Myocyte (in vitro differentiated cells): ENCODE data around the gene FBRSL1. TPM values are rescaled to one million over a fixed set of nuclear protein-coding genes. Genes with fewer than 3 reads are reported as not detected.
"Not testable (repeated sequence)": the region's sequence is repeated elsewhere in the genome, so short reads cannot be mapped to it uniquely, and the experiment has no call there.

Source experiments
- DNase-seq: peaks from one replicate; pipeline ENCODE4 v3.0.0-alpha.2; 2012; ENCODE audit warnings: low read depth
- total RNA-seq: library from RNA; depleted of rRNA; stranded (reverse); fragments of >200 nt; gene quantifications from 2 replicates; pipeline ENCODE4 v1.2.3, GENCODE V29; 2014

FBRSL1 gene
- total RNA-seq, 1 donor from 2014 or later: 13.1 TPM

DNA sequence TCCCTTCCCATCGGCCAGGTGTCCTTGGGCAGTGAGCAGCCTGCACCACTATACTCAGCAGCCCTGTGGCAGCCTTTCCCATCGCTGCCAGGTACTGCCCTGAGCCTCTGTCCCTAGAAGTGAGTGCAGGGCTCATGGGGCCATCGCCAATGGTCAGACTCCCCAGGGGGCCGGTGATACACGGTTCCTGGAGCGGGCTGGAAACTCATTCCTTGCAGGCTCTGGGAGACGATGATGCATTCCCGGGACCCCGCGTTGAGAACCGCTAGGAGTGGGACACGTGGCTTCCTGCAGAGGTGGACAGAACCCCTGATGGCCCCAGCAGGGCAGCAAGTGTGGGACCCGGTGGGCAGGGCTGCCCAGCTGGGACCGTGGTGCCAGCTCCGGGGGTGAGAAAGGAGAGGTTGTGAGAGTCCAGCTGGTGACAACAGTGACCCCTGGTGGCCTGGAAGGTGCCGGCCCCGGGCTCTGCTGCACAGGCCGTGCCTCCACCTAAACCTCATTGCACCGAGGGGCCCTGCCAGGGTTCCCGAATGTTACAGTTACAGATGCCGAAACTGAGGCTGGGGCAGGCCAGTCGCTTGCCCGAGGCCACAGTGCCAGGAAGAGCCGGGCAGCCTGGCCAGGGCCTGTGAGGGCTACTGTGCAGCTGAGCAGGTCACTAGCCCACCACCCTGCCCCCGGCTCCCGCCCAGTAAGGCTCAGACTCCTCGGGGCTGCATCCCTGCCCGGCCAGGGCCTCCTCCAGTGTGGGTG, 33.8 kb downstream of the FBRSL1 start:
- DNase-seq: peak; percentile 60

DNA sequence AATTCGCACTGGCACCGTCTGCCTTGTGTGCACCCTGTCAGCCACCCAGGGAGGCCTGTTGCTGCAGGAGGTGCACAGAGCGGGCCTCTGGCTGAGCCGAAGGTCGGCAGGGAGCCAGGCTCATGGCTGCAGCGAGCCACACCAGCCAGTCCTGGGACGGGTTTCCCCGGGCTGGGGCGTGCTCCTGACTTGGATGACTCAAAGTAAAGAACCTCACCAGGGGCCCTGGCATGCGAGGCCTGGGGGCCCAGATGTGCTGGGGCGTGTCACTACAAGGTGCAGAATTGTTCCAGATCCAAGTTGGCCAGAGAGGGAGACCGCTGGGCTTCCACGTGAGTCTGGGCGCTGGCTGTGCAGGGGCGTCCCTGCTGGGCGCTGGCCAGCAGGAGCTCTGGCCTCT, 34.5 kb downstream of the FBRSL1 start:
- no peak for DNase-seq

DNA sequence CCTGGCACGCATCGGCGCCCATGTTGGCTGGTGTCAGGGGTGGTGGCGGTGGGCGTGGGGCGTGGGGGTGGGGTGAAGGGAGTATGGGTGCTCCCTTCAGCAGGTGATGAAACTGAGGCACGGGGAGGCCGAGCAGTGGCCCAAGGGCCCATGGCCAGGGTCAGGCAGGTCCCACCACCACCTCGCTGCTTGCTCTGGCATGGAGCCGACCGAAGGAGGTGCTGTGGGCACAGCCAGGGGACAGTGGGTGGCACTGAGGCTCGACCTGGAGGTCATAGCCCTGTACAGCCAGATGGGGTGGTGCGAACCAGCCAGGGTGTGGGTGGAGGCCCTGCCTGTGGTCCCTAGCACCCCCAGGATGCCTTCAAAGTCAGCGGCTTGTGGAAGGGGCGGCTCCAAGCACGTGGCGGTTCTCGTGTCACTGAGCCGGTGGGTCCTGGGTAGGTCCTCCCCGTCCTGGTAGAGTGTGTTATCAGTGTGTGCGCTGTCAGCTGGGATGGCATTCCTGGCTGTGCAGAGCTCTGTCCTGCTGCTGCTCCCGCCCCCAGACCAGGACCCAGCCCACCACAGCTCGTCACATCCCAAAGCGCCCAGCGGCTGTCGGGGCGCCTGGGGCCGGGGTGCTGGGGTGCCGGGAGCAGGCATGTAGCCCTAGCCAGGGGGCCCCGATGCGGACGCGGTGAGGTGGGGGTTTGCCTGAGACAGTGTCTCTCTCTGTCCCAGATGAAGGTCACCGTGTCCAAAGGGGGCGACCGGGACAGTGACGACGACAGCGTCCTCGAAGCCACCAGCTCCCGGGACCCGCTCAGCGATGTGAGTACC, 35.3 kb downstream of the FBRSL1 start:
- DNase-seq: no peak

DNA sequence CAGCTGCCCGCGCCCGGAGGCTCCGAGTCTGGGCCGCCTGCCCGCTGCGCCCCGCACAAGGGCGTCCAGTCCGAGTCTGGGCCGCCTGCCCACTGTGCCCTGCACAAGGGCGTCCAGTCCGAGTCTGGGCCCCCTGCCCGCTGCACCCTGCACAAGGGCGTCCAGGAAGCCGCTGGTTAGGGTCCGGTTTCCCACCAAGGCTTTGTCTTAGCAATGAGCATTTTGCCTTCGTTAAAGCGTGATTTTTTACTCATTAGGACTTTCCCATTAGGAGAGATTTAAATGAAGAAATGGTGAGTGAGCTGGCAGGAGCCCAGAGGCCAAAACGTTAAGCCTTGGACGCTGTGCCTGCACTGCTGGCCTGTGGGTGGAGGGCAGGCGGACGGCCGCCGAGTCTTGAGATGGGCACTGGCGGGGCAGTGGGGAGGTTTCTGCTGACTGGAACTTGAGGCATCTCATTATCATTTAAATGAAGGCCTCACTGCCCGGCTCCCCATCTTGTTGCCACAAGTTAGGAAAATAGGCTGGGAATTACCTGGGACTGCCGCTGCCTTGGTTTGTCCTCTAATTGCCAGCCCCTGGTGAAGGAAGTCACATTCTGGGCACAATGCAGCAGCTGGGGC, 36.0 kb downstream of the FBRSL1 start:
- no peak for DNase-seq

DNA sequence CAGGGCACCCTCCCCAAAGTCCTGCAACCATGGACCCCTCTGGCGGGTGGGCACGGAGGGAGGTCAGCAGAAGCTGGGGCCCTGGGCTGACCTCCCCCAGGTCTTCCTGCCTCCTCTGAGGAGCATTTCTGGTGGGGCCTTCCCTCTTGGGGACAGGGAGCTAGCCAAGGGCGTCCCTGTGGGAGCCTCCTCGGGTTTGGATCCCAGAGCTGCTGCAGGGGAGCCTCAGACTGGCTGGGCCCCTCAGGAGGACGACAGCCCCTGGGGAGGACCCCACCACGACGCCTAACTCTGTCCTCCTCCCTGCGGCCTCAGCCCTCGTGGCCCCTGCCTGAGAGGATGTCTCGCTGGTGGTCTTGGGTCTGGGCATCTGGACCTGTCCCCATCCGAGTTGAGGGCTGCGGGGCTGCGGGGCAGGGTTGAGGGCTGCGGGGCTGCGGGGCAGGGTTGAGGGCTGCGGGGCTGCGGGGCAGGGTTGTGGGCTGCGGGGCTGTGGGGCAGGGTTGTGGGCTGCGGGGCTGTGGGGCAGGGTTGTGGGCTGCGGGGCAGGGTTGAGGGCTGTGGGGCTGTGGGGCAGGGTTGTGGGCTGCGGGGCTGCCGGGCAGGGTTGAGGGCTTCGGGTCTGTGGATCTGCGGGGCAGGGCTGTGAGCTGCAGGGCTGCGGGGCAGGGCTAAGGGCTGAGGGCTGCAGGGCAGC, 37.4 kb downstream of the FBRSL1 start:
- no peak for DNase-seq

DNA sequence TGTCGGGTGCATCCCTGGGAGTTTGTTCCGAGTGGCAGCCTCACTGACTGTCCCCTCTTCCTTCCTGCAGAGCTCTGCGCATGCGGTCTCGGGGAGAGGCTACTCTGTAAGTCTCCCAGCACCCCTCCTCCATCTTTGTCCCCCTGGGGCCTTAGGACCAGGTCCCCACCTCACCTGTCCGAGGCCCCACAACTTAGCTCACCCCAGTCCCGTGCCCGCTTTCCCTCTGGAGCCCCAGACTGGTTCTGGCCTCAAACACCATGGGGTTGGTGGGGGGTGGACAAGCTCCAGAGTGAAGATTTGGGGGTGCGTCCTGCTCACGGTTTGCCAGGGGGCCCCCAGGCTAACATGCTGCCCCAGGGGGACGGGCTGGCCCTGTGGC, 37.9 kb downstream of the FBRSL1 start:
- no peak for DNase-seq

DNA sequence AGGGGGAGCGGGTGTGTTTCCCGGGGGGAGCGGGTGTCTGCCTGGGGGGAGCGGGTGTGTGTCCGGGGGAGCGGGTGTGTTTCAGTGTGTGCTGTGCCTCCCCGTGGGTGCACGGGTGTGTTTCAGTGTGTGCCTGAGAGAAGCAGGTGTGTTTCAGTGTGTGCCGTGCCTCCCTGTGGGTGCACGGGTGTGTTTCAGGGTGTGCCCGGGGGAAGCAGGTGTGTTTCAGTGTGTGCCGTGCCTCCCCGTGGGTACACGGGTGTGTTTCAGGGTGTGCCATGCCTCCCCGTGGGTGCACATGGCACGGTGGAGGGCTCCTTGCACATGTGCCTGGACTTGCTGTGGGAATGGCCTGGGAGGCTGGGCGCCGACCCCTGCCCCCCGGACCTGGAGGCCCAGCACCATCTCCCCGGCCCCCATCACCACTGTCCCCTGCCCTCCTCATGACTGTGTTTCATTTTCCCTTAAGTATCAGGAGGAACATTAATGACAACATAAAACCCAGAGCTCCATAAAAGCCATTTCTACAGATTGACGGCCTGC, 38.7 kb downstream of the FBRSL1 start:
- DNase-seq: no peak

DNA sequence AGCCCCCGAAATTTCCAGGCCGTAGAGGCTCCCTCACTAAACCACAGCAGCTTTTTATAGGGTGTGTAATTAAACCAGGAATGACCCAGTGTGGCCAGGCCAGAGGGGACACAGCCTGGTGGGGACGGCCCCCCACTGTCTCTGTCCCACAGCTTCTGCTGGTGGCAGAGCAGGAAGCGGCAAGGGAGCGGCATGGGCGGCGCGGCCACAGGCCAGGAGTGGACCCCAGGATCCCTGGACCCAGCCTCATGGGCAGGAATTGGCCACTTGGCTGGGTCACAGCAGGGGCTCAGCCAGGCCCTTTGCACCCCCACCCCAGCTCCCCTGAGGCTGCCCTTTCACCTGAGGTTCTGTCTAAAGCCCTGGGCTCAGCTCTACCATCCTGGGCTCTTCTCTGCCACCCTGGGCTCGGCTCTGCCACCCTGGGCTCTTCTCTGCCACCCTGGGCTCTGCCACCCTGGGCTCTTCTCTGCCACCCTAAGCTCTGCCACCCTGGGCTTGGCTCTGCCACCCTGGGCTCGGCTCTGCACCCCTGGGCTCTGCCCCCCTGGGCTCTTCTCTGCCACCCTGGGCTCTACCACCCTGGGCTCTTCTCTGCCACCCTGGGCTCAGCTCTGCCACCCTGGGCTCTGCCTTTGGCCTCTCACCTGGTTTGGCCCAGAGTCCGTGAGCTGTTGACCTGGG, 39.3 kb downstream of the FBRSL1 start:
- no peak for DNase-seq

DNA sequence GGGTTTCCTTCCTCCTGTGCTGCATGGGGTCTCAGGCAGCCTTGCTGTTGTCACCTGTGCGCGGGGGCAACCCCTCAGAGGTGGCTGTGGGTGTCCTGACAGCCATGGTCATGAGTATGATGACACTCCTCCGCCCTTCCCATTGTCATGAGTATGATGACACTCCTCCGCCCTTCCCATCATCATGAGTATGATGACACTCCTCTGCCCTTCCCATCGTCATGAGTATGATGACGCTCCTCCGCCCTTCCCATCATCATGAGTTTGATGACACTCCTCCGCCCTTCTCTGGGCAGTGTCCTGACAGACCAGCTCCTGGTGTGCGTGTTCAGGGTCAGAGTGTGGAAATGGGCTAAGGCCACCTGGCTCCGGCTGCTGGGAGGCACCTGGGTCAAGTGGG, 40.0 kb downstream of the FBRSL1 start:
- no peak for DNase-seq

DNA sequence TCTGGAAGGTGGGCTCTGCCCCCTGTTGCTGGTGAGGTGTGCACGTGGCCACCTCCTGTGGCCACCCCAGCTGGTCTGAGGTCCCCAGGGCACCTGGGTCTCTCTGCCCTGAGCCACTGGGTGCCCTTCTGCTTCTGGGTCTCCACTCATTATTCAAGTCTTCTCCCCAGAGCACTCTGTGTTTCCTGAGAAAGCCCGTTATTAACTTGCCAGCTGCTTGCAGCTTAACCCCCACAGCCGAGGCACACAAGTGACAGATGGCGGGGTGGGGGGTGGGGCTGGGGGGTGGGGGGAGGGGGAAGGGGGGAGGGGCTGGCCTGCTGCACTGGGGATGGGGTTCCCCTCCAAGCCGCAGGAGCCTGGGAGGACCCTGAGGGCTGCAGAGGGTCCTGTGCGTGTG, 40.5 kb downstream of the FBRSL1 start:
- no peak for DNase-seq

DNA sequence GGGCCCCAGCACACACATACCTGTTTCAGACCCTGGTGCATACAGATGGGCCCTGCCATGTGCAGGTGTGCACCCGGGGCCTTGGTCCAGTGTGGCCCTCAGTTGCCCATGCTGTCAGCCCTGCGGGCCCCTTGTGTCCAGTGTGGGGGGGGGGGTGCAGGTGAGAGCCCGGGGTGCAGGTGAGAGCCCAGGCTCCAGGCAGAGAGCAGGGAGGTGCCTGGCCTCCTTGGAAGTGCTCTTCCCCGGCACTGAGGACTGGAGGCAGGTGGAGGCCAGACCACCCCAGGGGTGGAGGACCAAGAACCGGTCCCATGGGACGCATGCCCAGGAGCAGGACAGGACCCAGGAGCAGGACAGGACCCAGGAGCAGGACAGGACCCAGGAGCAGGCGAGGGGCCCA, 40.9 kb downstream of the FBRSL1 start:
- DNase-seq: no peak

DNA sequence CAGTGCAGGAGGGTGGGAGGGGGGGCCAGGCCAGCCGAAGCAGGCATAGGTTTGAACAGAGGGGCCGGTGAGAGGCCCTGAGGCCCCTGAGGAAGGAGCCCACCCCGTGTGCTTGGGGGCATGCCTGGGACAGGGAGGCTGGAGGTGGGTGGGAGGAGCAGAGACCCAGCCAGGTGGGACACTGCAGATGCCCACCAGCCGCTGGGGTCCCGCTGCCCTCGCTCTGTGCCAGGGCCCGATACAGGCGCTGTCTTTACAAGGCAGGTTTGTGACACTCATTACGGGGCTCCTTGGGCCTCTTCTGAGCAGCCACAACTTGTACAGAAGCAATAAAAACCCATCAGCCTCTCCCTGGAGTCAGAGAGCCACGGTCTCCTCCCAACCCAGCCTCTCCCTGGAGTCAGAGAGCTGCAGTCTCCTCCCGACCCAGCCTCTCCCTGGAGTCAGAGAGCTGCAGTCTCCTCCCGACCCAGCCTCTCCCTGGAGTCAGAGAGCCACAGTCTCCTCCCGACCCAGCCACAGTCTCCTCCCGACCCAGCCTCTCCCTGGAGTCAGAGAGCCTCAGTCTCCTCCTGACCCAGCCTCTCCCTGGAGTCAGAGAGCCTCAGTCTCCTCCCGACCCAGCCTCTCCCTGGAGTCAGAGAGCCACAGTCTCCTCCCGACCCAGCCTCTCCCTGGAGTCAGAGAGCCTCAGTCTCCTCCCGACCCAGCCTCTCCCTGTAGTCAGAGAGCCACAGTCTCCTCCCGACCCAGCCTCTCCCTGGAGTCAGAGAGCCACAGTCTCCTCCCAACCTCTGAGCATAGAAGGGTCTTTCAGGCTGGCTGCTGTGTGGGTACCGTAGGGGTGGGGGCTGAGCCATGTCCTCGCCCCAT, 43.0 kb downstream of the FBRSL1 start:
- DNase-seq: not testable (repeated sequence)

DNA sequence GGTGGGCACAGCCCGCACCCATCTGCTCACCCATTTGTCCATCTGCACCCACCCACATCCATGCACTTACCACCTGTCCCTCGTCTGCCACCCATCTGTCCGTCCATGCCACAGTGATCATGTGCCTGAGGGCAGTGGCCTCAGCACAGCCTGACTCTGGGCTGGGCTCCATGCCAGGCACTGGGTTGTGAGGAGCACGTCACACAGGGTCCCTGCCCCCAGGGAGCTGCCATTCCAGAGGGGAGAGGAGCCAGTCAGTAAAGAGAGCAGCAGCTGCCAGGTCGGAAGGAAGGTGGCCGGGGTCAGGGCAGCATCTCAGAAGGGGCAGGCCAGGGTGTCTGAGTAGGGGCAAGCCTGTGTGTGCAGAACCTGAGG, 43.6 kb downstream of the FBRSL1 start:
- no peak for DNase-seq

DNA sequence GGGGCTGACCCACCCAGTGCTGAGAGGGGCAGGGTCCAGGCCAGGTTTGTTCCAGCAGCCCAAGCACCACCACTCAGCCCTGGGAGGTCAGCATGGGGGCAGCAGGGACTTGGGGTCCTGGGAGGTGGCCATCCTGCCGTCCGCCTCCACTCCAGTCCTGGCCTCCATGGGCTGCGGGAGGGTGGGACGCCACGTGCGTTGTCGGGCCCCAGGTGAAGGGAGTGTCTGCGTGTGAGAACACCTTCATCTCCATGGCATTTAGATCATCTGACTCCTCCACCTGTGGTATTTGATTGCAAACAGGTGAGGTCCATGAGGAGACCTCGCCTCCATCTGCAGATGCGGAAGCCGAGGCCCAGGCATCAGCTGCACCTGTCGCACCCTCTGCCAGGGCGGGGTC, 44.1 kb downstream of the FBRSL1 start:
- DNase-seq: no peak

DNA sequence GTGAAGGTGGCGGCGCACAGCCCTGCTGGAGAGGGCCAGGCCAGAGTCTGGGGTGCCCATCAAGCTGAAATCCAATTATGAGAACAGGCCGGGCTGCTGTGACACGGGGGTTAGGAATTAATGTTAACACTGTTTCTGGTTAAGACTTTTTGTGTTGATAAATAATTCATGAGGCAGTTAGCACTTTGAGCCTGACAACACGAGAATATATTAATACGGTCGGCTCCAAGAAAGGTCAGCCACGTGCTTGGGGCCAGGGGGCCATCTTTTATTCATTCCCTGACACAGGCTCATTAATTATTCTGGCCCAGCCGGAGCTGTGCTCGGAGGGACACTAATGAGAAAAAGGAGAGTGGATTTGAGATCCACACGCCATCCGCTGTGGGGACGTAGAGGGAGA, 45.1 kb downstream of the FBRSL1 start:
- DNase-seq: no peak

DNA sequence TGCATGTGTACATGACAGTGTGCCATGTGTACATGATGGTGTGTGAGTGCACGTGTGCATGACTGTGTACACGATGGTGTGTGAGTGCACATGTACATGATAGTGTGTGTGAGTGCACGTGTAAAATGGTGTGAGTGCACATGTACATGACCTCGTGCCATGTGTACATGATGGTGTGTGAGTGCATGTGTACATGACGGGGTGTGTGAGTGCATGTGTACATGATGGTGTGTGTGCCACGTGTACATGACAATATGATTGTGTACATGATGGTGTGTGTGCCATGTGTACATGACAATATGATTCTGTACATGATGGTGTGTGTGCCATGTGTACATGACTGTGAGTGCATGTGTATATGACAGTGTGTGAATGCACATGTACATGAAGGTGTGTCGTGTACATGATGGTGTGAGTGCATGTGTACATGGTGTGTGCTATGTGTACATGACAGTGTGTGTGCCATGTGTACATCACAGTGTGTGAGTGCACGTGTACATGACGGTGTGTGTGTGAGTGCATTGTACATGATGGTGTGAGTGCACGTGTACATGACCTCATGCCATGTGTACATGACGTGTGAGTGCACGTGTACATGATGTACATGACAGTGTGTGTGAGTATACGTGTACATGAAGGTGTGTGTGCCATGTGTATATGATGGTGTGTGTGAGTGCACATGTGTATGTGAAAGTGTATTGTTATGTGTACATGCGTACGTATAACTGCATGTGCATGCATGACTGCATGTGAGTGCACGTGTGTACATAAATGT, 46.3 kb downstream of the FBRSL1 start:
- no peak for DNase-seq

DNA sequence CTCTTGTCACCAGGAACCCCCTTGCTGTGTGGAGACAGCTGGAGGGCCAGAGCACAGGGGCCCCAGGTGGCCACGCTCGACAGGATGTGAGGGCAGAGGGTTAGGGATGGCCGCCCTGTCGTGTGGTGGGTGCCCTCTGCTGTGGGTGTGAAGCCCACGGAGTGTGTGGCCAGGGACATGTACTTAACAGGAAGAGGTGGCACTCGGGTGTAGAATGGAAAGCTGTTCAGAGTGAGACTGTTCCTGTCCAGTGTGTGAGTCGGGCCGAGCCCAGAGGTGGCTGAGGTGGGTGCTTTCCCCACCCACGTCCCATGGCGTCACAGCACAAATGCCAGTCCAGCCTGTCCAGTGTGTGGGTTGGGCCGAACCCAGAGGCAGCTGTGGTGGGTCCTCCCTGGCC, 47.1 kb downstream of the FBRSL1 start:
- no peak for DNase-seq

DNA sequence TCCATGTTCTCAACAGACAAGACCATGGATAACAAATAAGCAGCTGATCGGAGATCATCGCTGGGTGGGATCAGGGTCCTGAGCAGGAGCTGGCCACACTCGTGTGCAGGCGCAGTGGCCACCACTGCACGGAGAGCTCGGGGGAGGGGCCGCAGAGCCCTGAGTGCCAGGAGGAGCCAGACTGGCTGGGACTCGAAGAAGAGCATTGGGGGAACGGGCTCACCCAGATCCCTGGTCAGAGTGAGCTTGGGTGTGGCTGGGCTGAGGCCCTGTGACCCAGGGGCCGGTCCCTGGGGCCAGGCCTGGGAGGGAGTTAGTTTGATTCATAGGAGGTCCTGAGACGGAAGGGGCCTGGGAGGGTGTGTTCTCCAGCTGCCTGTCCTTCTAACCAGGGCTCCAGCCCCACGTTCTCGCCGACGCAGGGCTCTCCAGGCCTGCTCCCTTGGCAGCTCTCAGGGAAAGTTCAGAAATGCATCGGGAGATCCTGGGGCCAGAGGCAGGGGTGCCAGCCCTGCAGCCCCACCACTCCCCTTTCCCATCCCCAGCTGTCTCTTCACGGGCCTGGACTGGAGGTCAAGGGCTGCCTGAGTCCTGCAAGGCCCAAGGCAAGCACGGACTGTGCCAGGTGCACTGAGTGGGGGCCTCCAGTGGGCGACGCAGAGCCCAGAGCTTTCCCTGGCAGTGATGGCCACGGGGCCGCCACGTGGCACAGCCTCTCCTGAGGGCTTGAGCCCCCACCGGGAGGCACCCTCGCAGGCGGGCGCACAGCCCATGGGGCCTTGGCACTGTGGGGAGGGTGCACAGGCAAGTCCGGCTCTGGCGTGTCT, 48.1 kb downstream of the FBRSL1 start:
- DNase-seq: no peak
